IMR-90 (cell line): Measurements from ENCODE around the gene C1orf105. TPM values are rescaled to one million over a fixed set of nuclear protein-coding genes. Genes with fewer than 3 reads are reported as not detected.

Experiments
- ATAC-seq: fragments of 200-7000 bp; cut with Tn5 transposase; 2 replicates; pipeline ENCODE4 v1.9.1; 2020; ENCODE audit warnings: low read depth, mild to moderate bottlenecking, moderate library complexity
- BruUV-seq: library from RNA; stranded (reverse); fragments of 400-500 nt; replicated peaks from 2 replicates; lab custom pipeline; 2021; lab: Mats Ljungman, UMichigan
- CTCF ChIA-PET: fragments of 300-600 bp; formaldehyde crosslinking; extraction: SDS; loops from one replicate; lab custom pipeline; 2021; ENCODE audit warnings: antibody characterized with exemption; lab: Yijun Ruan, JAX
- POLR2A ChIA-PET: fragments of 300-600 bp; sonication (Branson Sonifier 250); formaldehyde crosslinking; loops from one replicate; lab custom pipeline; 2022; ENCODE audit warnings: antibody characterized with exemption; ENCODE audit not compliant: unreplicated experiment; lab: Charles Lee
- DNase-seq: peaks from one replicate; pipeline ENCODE4 v3.0.0; 2013
- H2AFZ ChIP-seq: replicated peaks from 2 replicates; pipeline ENCODE3; 2013; ENCODE audit warnings: low read length, mild to moderate bottlenecking; ENCODE audit not compliant: poor library complexity
- H2AK5ac ChIP-seq: 2 replicates; pipeline ENCODE4 v1.6.1; 2013; ENCODE audit warnings: low read depth, low read length, inconsistent platforms
- H2AK9ac ChIP-seq: replicated peaks from 2 replicates; pipeline ENCODE3; 2013; ENCODE audit warnings: mild to moderate bottlenecking, low read depth, low read length, moderate library complexity; ENCODE audit not compliant: poor library complexity
- H2BK120ac ChIP-seq: 2 replicates; pipeline ENCODE4 v1.6.1; 2013; ENCODE audit warnings: low read depth, low read length, inconsistent platforms
- H2BK15ac ChIP-seq: 3 replicates; pipeline ENCODE4 v1.6.1; 2013; ENCODE audit warnings: low read depth, low read length, inconsistent platforms
- H2BK20ac ChIP-seq: 2 replicates; pipeline ENCODE4 v1.6.1; 2013; ENCODE audit warnings: low read depth, mild to moderate bottlenecking, inconsistent platforms, low read length, moderate library complexity
- H2BK5ac ChIP-seq: 2 replicates; pipeline ENCODE4 v1.6.1; 2013; ENCODE audit warnings: mild to moderate bottlenecking, low read depth, low read length, inconsistent platforms; ENCODE audit not compliant: poor library complexity, severe bottlenecking
- H3K14ac ChIP-seq: replicated peaks from 2 replicates; pipeline ENCODE4 v1.6.1; 2013; ENCODE audit warnings: low read depth, low read length, inconsistent platforms
- H3K18ac ChIP-seq: 2 replicates; pipeline ENCODE4 v1.6.1; 2013; ENCODE audit warnings: low read depth, low read length, control low read depth
- H3K23ac ChIP-seq: 2 replicates; pipeline ENCODE4 v1.6.1; 2013; ENCODE audit warnings: low read depth, low read length, inconsistent platforms
- H3K27ac ChIP-seq: 2 replicates; pipeline ENCODE4 v1.5.1; 2013; ENCODE audit warnings: mild to moderate bottlenecking, control low read depth, low read length; ENCODE audit not compliant: insufficient read depth
- H3K27me3 ChIP-seq: 2 replicates; pipeline ENCODE4 v1.6.1; 2013; ENCODE audit warnings: low read length; ENCODE audit not compliant: control insufficient read depth, insufficient read depth
- H3K36me3 ChIP-seq: 2 replicates; pipeline ENCODE4 v1.6.1; 2013; ENCODE audit warnings: low read length, mixed read lengths; ENCODE audit not compliant: control insufficient read depth, insufficient read depth
- H3K4ac ChIP-seq: 2 replicates; pipeline ENCODE4 v1.6.1; 2013; ENCODE audit warnings: low read depth, low read length, inconsistent platforms
- H3K4me1 ChIP-seq: 2 replicates; pipeline ENCODE4 v1.6.1; 2013; ENCODE audit warnings: low read length, mixed read lengths; ENCODE audit not compliant: control insufficient read depth, insufficient read depth
- H3K4me2 ChIP-seq: 2 replicates; pipeline ENCODE4 v1.6.1; 2013; ENCODE audit warnings: low read depth, mild to moderate bottlenecking, control low read depth, low read length, moderate library complexity
- H3K4me3 ChIP-seq: 2 replicates; pipeline ENCODE4 v1.5.1; 2013; ENCODE audit warnings: low read depth, mild to moderate bottlenecking, control low read depth, low read length, moderate library complexity; ENCODE audit not compliant: insufficient read depth
- H3K56ac ChIP-seq: 2 replicates; pipeline ENCODE4 v1.6.1; 2013; ENCODE audit warnings: low read length, inconsistent platforms; ENCODE audit not compliant: insufficient read depth; ENCODE audit errors: extremely low read depth
- H3K79me1 ChIP-seq, 2 experiments: 2 replicates each; pipeline ENCODE4 v1.6.1; 2013; ENCODE audit warnings: low read length in 2 of 2, inconsistent platforms in 1 of 2, low read depth in 1 of 2
- H3K9ac ChIP-seq: 2 replicates; pipeline ENCODE4 v1.6.1; 2013; ENCODE audit warnings: low read depth, low read length, control low read depth
- H3K9me1 ChIP-seq: 2 replicates; pipeline ENCODE4 v1.6.1; 2013; ENCODE audit warnings: low read length, inconsistent platforms; ENCODE audit not compliant: insufficient read depth
- H3K9me3 ChIP-seq: 2 replicates; pipeline ENCODE4 v1.6.1; 2013; ENCODE audit warnings: low read length; ENCODE audit not compliant: control insufficient read depth, insufficient read depth
- H4K20me1 ChIP-seq: 2 replicates; pipeline ENCODE4 v1.6.1; 2013; ENCODE audit warnings: low read length, inconsistent platforms; ENCODE audit not compliant: insufficient read depth
- H4K5ac ChIP-seq: 2 replicates; pipeline ENCODE4 v1.6.1; 2013; ENCODE audit warnings: mild to moderate bottlenecking, low read depth, low read length, control low read depth
- H4K8ac ChIP-seq, 2 experiments: 2 replicates each; pipeline ENCODE4 v1.6.1; 2013; ENCODE audit warnings: low read depth in 2 of 2, low read length in 2 of 2, control low read depth in 1 of 2, inconsistent platforms in 1 of 2
- H4K91ac ChIP-seq: 2 replicates; pipeline ENCODE4 v1.6.1; 2013; ENCODE audit warnings: low read depth, low read length, inconsistent platforms; ENCODE audit not compliant: insufficient read depth
- CHD1 ChIP-seq: IDR thresholded peaks from 2 replicates; pipeline ENCODE4 v1.6.1; 2012; ENCODE audit warnings: low read depth, low read length, improper control_type of control experiment
- CTCF ChIP-seq: conservative IDR thresholded peaks from 2 replicates; pipeline ENCODE4 v1.5.1; 2012; ENCODE audit warnings: mild to moderate bottlenecking, low read depth, low read length, improper control_type of control experiment
- MAFK ChIP-seq: IDR thresholded peaks from 2 replicates; pipeline ENCODE4 v1.6.1; 2012; ENCODE audit warnings: low read depth, low read length, improper control_type of control experiment
- MXI1 ChIP-seq: IDR thresholded peaks from 2 replicates; pipeline ENCODE4 v1.6.1; 2012; ENCODE audit warnings: low read depth, mild to moderate bottlenecking, low read length, moderate library complexity, borderline replicate concordance
- RCOR1 ChIP-seq: IDR thresholded peaks from 2 replicates; pipeline ENCODE4 v1.6.1; 2012; ENCODE audit warnings: mild to moderate bottlenecking, low read length, improper control_type of control experiment; ENCODE audit not compliant: insufficient replicate concordance
- RFX5 ChIP-seq: IDR thresholded peaks from 2 replicates; pipeline ENCODE4 v1.8.0; 2012; ENCODE audit warnings: low read depth, mild to moderate bottlenecking, low read length, moderate library complexity
- dilution Hi-C: fragments of 300-500 bp; cut with HindIII; formaldehyde crosslinking; loops from one replicate; pipeline ENCODE4 v1.14.3; 2018; ENCODE audit warnings: low sequenced_read_pairs; ENCODE audit not compliant: unreplicated experiment
- in situ Hi-C: fragments of 300-500 bp; cut with MboI; formaldehyde crosslinking; loops from 3 replicates; pipeline ENCODE4 v1.14.3; 2019; ENCODE audit warnings: low sequenced_read_pairs, inconsistent platforms, mixed read lengths
- intact Hi-C: fragments of 100-400 bp; cut with micrococcal nuclease; formaldehyde crosslinking; loops from 2 replicates; pipeline ENCODE4 v1.10.0; 2022
- polyA plus RNA-seq, 3 experiments: library from polyadenylated mRNA; depleted of rRNA; stranded (reverse); fragments of >200 nt; gene quantifications; 2 replicates each; pipeline ENCODE4 v1.2.3, GENCODE V29; 2012; ENCODE audit warnings: low replicate concordance in 1 of 3
- total RNA-seq: library from RNA; depleted of rRNA; stranded (reverse); fragments of >200 nt; gene quantifications from 2 replicates; pipeline ENCODE4 v1.2.3, GENCODE V29; 2012
- TF ChIP-seq, protein P1 (sequence below): fragments of 150-350 bp; IDR thresholded peaks from 2 replicates; pipeline ENCODE4 v1.6.1; 2016; ENCODE audit warnings: low read depth, mild to moderate bottlenecking, low read length, moderate library complexity, borderline replicate concordance

C1orf105 gene
- total and polyA plus RNA-seq, 2 of the 4 experiments (the other 2 are of a cell fraction), result not detected

DNA sequence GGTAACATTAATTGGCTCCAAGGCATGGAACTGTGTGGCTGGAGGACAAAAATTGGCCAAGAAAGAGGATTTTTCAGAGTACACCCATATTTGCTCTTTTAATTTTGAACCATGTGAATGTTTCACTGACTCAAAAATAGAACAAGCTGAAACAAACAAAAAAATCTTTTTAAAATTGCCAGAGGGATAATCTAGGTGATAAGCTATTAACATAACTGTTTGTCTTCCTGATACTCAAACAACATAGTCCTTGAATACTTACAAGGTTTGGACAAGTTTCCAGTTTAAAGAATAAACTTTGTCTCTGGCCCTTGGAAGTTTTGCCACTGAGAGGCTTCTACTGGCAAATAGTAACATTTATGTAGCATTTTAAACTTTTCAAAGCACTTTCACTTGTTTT lies 53.4 kb downstream of the C1orf105 start:
- intact Hi-C loops, result no loop called here
- Histone ChIP-seq H2BK20ac (no peak overlapping the region), H3K18ac (no peak overlapping the region), H3K9me1 (no peaks in the 10 kb centered on the region; the same call in 1 of the 2 replicates), H2AK5ac (no peak overlapping the region), H2AK9ac (no peak overlapping the region), H4K8ac (no peak overlapping the region), H3K27ac (no peak overlapping the region), H2BK5ac (no peak overlapping the region), H3K56ac (no peak overlapping the region), H3K14ac (no peak overlapping the region), H2AFZ (no peak overlapping the region), H4K91ac (no peak overlapping the region), H2BK120ac (no peak overlapping the region), H3K9ac (no peak overlapping the region), H4K5ac (no peak overlapping the region), H3K4me1 (peaks cover 2% of the 10 kb centered on the region; the same call in 1 of the 2 replicates), H2BK15ac (no peak overlapping the region), H3K4me3 (no peak overlapping the region), H3K9me3 (no peaks in the 10 kb centered on the region), H3K23ac (no peak overlapping the region), H4K20me1 (no peaks in the 10 kb centered on the region), H3K79me1 (no peaks in the 10 kb centered on the region), H3K4ac (no peak overlapping the region), H3K4me2 (no peak overlapping the region), H3K36me3 (no peaks in the 10 kb centered on the region), H3K27me3 (peaks cover 11% of the 10 kb centered on the region)
- in situ Hi-C loops, result no loop called here
- no TSS peak for BruUV-seq
- DNase-seq (no peak), ATAC-seq (no peak)
- POLR2A ChIA-PET, result no interaction called here
- TF ChIP-seq, protein P1, sequence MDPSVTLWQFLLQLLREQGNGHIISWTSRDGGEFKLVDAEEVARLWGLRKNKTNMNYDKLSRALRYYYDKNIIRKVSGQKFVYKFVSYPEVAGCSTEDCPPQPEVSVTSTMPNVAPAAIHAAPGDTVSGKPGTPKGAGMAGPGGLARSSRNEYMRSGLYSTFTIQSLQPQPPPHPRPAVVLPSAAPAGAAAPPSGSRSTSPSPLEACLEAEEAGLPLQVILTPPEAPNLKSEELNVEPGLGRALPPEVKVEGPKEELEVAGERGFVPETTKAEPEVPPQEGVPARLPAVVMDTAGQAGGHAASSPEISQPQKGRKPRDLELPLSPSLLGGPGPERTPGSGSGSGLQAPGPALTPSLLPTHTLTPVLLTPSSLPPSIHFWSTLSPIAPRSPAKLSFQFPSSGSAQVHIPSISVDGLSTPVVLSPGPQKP, result no peak
- TF ChIP-seq RCOR1, result no peak
- no peak for TF ChIP-seq MXI1
- TF ChIP-seq RFX5, result no peak
- no peak for TF ChIP-seq MAFK
- TF ChIP-seq CHD1, result no peak
- no peak for TF ChIP-seq CTCF
- CTCF ChIA-PET, result no interaction called here
- dilution Hi-C loops, result no loop called here
